ENCODE measurements around the gene FAF1. TPM values are rescaled to one million over a fixed set of nuclear protein-coding genes. Genes with fewer than 3 reads are reported as not detected.

FAF1 gene
- total and polyA plus RNA-seq, 2 donors (not counting 3 experiments of a cell fraction or from before 2014, with no cell fraction given), result 9.0 to 57.6 TPM

- ChIA-PET POLR2A (no interaction called here), CTCF (interaction anchor here (0.9 kb wide), 1 partner anchor 23 kb away, joined by 3 read pairs; no protein-coding TSS in a partner anchor)
- Histone ChIP-seq H3K79me2 (ENCODE audit: control insufficient read depth, insufficient read depth, low read length) (peaks cover 15% of the 10 kb centered on the region), H3K27ac (ENCODE audit: insufficient read depth, low read depth, low read length) (no peak overlapping the region), H2AFZ (ENCODE audit: low read depth, low read length) (no peak overlapping the region), H4K20me1 (replicated peaks; ENCODE audit: control insufficient read depth, extremely low read depth, insufficient read depth, low read length) (no peaks in the 10 kb centered on the region), H3K36me3 (ENCODE audit: control insufficient read depth in 2 of 2, extremely low read depth in 1 of 2, insufficient read depth in 2 of 2, low read length in 2 of 2) (no peaks in the 10 kb centered on the region), H3K27me3 (ENCODE audit: control insufficient read depth in 2 of 2, insufficient read depth in 2 of 2, low read length in 2 of 2) (no peaks in the 10 kb centered on the region), H3K9ac (replicated peaks; ENCODE audit: extremely low read depth, insufficient read depth, low read length) (no peak overlapping the region), H3K4me3 (replicated peaks in 1 of 3; ENCODE audit: insufficient read depth in 1 of 3, low read depth in 1 of 3, low read length in 3 of 3) (no peak overlapping the region), H3K9me1 (replicated peaks; ENCODE audit: control insufficient read depth, extremely low read depth, insufficient read depth, low read length) (no peaks in the 10 kb centered on the region), H3K4me2 (ENCODE audit: insufficient read depth, low read length) (no peak overlapping the region), H3K4me1 (ENCODE audit: control insufficient read depth, extremely low read depth, insufficient read depth, low read length) (no peaks in the 10 kb centered on the region), H3K9me3 (replicated peaks; ENCODE audit: control insufficient read depth, insufficient read depth, low read length) (no peaks in the 10 kb centered on the region)
- FAIRE-seq, result no peak
- intact Hi-C loops (cut with micrococcal nuclease) (no loop called here), dilution Hi-C loops (cut with MboI; ENCODE audit: extremely low pct_ligation_motif_present, low sequenced_read_pairs) (no loop called here)
- TF ChIP-seq GATA2 (IDR thresholded peaks at IDR 0.05; ENCODE audit: insufficient read depth, insufficient read length, low read depth, low read length), result no peak
- no peak for TF ChIP-seq EZH2 (IDR thresholded peaks at IDR 0.05; ENCODE audit: borderline replicate concordance, low read depth, low read length, severe bottlenecking)
- TF ChIP-seq POLR2AphosphoS5 (IDR thresholded peaks at IDR 0.05; ENCODE audit: insufficient read depth, low read depth, low read length), result no peak
- TF ChIP-seq FOS (IDR thresholded peaks at IDR 0.05; ENCODE audit: borderline replicate concordance, insufficient read depth, low read length), result no peak
- no peak for TF ChIP-seq CTCF (IDR thresholded peaks at IDR 0.05; ENCODE audit: extremely low read depth in 1 of 2, insufficient read depth in 1 of 2, low read depth in 1 of 2, low read length in 2 of 2)
- TF ChIP-seq JUN (IDR thresholded peaks at IDR 0.05; ENCODE audit: borderline replicate concordance, insufficient read depth, insufficient read length, low read depth), result no peak
- no peak for TF ChIP-seq MYC (IDR thresholded peaks at IDR 0.05; ENCODE audit: low read depth, low read length)
- no peak for TF ChIP-seq MAX (IDR thresholded peaks at IDR 0.05; ENCODE audit: insufficient read depth, insufficient read length)
- no peak for TF ChIP-seq POLR2A (IDR thresholded peaks at IDR 0.05; ENCODE audit: low read depth, low read length)
- no peak for DNase-seq (ENCODE audit: low read depth, low spot score)
- no TSS peak for BruUV-seq (replicated peaks)
Observed at GRCh38 chr1:50820545-50820944, 139.5 kb downstream of the FAF1 start.
